WERI-Rb-1 (cell line): ENCODE data around the gene TRIM33.

Experiments used
- DNase-seq: peaks from one replicate; pipeline ENCODE4 v3.0.0-alpha.2; 2020
- H3K27ac ChIP-seq: fragments of 250-450 bp; sonication (Bioruptor Pico); 2 replicates; pipeline ENCODE4 v1.5.1; 2020; ENCODE audit warnings: mild to moderate bottlenecking, moderate library complexity
- H3K27me3 ChIP-seq: fragments of 250-450 bp; sonication (Bioruptor Pico); 2 replicates; pipeline ENCODE4 v1.5.1; 2021; ENCODE audit warnings: mild to moderate bottlenecking, low read depth, moderate library complexity; ENCODE audit not compliant: insufficient read depth, severe bottlenecking
- H3K36me3 ChIP-seq: fragments of 250-450 bp; sonication (Bioruptor Pico); 2 replicates; pipeline ENCODE4 v1.5.1; 2020; ENCODE audit warnings: mild to moderate bottlenecking, moderate library complexity
- H3K4me3 ChIP-seq: 2 replicates; pipeline ENCODE4 v1.5.1; 2011; ENCODE audit warnings: low read depth, mild to moderate bottlenecking, control low read depth, low read length
- H3K9me3 ChIP-seq: fragments of 250-450 bp; sonication (Bioruptor Pico); 2 replicates; pipeline ENCODE4 v1.5.1; 2021; ENCODE audit warnings: mild to moderate bottlenecking, moderate library complexity; ENCODE audit not compliant: severe bottlenecking
- TF ChIP-seq, protein P1 (sequence below): IDR thresholded peaks from 2 replicates; pipeline ENCODE4 v1.5.1; 2011; ENCODE audit warnings: low read depth, mild to moderate bottlenecking, control low read depth, inconsistent platforms, low read length

Gene TRIM33

DNA sequence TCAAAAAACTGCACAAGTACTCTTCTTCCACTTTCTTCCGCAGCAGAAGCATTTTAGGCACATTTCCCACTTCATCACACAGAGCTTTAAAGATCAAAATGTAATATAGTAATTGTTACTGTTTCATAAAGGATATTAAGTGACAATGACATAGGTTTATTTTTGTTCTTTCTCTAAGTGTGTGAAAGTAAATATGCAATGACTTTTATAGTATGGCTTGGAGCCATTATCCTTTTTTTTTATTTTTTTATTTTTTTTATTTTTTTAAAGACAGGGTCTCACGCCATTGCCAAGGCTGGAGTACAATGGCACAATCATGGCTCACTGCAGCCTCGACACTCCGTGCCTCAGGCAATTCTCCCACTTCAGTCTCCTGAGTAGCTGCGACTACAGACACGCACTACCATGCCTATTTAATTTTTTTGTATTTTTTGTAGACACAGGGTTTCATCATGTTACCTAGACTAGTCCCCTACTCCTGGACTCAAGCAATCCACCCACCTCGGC is 7.0 kb downstream of the TRIM33 start:
- no peak overlapping the region for H3K4me3 ChIP-seq
- H3K27me3 ChIP-seq = no peaks in the 10 kb centered on the region

DNA sequence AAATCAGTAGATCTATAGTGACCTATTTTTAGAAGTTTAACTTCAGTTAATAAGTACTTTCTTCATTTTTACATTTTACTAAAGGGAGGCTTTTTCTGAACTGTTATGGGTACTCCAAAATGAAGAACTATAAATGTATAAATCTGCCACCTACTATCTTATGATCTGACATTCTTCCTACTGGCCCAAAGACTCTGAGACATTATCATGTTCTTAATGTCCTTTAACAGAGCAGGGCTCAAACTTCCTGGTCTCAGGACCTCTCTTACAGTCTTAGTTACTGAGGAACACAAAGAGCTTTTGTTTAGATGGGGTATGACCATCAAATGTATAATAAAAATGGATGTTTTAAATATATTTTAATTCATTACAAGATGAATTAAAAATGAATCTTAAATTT is 8.9 kb downstream of the TRIM33 start:
- H3K4me3 ChIP-seq = no peak overlapping the region
- H3K9me3 ChIP-seq = no peaks in the 10 kb centered on the region
- H3K36me3 ChIP-seq = peaks cover 29% of the 10 kb centered on the region

More for the DNA sequence above, 7.0 kb downstream of the TRIM33 start:
- Histone ChIP-seq H3K36me3 (peaks cover 41% of the 10 kb centered on the region), H3K9me3 (no peaks in the 10 kb centered on the region), H3K27ac (no peak overlapping the region)
- TF ChIP-seq, protein P1, sequence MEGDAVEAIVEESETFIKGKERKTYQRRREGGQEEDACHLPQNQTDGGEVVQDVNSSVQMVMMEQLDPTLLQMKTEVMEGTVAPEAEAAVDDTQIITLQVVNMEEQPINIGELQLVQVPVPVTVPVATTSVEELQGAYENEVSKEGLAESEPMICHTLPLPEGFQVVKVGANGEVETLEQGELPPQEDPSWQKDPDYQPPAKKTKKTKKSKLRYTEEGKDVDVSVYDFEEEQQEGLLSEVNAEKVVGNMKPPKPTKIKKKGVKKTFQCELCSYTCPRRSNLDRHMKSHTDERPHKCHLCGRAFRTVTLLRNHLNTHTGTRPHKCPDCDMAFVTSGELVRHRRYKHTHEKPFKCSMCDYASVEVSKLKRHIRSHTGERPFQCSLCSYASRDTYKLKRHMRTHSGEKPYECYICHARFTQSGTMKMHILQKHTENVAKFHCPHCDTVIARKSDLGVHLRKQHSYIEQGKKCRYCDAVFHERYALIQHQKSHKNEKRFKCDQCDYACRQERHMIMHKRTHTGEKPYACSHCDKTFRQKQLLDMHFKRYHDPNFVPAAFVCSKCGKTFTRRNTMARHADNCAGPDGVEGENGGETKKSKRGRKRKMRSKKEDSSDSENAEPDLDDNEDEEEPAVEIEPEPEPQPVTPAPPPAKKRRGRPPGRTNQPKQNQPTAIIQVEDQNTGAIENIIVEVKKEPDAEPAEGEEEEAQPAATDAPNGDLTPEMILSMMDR = no peak
- DNase-seq = no peak

DNA sequence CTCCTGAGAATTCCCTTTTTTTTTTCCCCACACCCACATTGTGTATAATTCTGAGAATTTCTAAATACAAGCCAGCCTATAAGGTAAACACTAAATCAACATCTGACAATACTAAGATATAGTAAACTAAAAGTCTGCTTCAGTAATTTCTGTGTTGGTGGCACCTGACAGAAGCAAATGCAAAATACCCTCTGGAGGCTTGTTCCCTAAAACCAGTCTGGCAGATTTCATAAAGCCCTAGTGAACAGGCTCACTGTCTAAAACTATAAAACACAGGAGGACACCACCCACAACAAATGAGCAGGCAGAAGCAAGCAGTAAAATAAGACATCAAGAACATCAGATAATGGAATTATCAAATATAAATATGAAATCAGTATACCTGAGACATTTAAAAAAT is 11.5 kb downstream of the TRIM33 start:
- Histone ChIP-seq H3K9me3 (no peaks in the 10 kb centered on the region), H3K27me3 (no peaks in the 10 kb centered on the region), H3K4me3 (no peak overlapping the region), H3K36me3 (peaks cover 4% of the 10 kb centered on the region; the same call in 1 of the 2 replicates), H3K27ac (no peak overlapping the region)
- TF ChIP-seq, protein P1 = no peak
- no peak for DNase-seq

More for the DNA sequence above, 8.9 kb downstream of the TRIM33 start:
- TF ChIP-seq, protein P1 = no peak
- Histone ChIP-seq H3K27ac (no peak overlapping the region), H3K27me3 (no peaks in the 10 kb centered on the region)
- no peak for DNase-seq

DNA sequence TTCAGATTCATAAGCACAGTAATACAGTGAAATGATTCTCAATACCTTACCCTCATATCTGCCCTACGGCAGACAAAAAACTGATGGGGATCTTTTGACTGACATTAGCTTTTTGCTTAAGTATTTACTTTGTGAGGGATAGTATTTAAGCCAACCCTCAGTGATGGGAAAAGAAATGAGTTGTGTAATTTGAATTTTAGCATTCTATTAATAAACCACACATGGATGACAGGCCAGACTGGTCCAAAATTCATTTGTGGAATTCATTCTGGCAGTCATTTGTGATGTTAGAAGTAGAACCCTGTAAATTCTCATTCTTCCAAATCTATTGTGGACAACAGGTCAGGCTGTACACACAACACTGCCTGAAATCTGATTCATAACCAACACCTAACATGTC is 14.9 kb downstream of the TRIM33 start:
- no peak for DNase-seq
- H3K4me3 ChIP-seq = no peak overlapping the region
- TF ChIP-seq, protein P1 = no peak
- no peak overlapping the region for H3K27ac ChIP-seq
- H3K36me3 ChIP-seq = peaks cover 12% of the 10 kb centered on the region
- H3K27me3 ChIP-seq = no peaks in the 10 kb centered on the region
- H3K9me3 ChIP-seq = no peaks in the 10 kb centered on the region

DNA sequence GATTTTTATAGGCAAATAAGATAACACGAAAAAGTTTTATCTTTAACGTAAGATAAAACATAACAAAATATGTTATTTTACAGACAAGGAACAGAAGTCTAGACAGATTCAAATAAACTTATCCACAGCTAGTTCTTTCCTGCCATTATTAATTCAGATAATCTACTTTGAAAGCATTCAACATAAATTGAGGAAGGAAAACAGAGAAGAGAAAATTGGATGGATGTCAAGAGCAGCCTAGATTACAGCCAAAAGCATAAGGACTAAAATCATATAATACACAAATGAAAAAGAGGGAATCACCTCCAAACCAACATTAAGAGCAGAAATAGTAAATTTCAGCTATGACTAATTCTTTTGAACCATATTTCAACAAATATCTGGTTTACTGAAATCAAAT is 15.5 kb downstream of the TRIM33 start:
- DNase-seq = no peak
- Histone ChIP-seq H3K36me3 (peaks cover 12% of the 10 kb centered on the region), H3K27me3 (no peaks in the 10 kb centered on the region), H3K9me3 (no peaks in the 10 kb centered on the region), H3K27ac (no peak overlapping the region), H3K4me3 (no peak overlapping the region)
- TF ChIP-seq, protein P1 = no peak

DNA sequence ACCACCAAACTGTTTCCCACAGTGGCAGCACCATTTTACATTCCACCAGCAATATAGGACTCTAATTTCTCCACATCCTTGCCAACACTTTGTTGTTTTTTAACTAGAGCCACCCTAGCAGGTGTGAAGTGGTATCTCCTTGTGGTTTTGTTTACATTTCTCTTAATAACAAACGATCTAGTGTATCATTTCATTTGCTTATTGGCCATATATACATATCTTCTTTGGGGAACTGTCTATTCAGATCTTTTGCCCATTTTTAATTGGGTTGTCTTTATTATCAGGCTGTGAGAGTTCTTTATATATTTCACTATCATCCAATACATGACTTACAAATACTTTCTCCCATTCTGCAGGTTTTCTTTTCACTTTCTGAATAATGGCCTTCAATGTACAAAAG is 18.0 kb downstream of the TRIM33 start:
- Histone ChIP-seq H3K36me3 (peaks cover 12% of the 10 kb centered on the region), H3K27me3 (no peaks in the 10 kb centered on the region), H3K4me3 (no peak overlapping the region), H3K27ac (no peak overlapping the region), H3K9me3 (no peaks in the 10 kb centered on the region)
- DNase-seq = no peak
- TF ChIP-seq, protein P1 = no peak
